GM21786 (cell line): ENCODE measurements around the gene GLTPD2.
A peak's percentile ranks its signal among the peaks of the same experiment; 100 is the strongest.

Source experiments
- ATAC-seq: cut with Tn5 transposase; IDR thresholded peaks from one replicate; pipeline ENCODE4 v1.9.1; 2021; ENCODE audit not compliant: unreplicated experiment

Gene GLTPD2

GRCh38 chr17:4771519-4772234, 17.1 kb upstream of the GLTPD2 start, which contains the start of gene TM4SF5:
TSS of gene TM4SF5 (plus strand) at chr17:4771886. CDS start at chr17:4771923, 37 bp downstream.
- ATAC-seq, result no peak

DNA sequence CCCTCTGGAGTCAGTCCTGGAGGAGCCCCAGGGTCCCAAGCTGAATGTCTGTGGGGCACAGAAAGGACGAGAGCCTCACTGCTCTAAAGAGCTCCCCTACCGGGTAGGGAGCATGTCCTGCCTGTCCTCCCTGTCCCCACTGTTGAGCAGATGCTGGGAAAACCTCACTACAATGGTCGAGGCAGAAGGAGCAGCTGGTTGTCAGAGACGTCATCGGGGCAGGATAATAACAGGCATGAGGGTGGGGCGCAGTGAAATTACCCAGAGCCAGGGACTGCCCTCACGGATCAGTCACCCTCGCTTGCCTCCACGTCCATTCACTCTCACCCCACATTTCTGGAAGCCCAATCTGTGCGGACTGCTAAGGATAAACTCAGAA, 16.5 kb upstream of the GLTPD2 start:
- no peak for ATAC-seq

- no peak for ATAC-seq
Observed at GRCh38 chr17:4777969-4778760, 10.6 kb upstream of the GLTPD2 start.

DNA sequence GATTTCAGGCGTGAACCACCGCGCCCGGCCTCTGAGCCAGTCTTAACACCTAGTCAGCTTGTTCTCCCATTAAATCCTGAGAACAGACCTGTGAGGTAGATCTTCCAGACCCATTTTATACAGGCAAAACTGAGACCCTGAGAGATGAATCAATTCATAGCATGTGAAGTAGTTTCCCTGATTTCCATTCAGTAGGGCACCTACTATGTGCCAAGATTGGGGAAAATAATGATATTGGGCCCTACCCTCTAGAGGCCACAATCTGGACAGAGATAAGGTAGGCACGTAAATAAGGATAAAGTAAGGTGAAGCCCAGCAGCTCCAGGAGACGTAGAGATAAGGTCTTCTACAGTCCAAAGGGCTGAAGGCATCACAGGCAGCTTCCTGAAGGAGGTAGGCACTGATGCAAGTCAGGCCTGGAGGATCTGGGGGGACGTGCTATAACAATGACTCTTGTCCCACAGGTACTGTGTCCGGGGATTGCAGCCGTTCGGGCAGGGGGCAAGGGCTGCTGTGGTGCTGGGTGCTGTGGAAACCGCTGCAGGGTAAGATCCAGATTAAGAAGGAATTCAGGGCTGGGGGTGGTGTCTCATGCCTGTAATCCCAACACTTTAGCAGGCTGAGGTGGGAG, 8.3 kb upstream of the GLTPD2 start:
- ATAC-seq, result no peak

GRCh38 chr17:4782652-4783051, 6.1 kb upstream of the GLTPD2 start:
- no peak for ATAC-seq

GRCh38 chr17:4785311-4786105, 3.3 kb upstream of the GLTPD2 start:
- ATAC-seq, result no peak

GRCh38 chr17:4786106-4786511, 2.7 kb upstream of the GLTPD2 start, which contains the start of gene VMO1:
TSS of gene VMO1 (minus strand) at chr17:4786364. CDS start at chr17:4786352, 12 bp downstream.
- no peak for ATAC-seq

DNA sequence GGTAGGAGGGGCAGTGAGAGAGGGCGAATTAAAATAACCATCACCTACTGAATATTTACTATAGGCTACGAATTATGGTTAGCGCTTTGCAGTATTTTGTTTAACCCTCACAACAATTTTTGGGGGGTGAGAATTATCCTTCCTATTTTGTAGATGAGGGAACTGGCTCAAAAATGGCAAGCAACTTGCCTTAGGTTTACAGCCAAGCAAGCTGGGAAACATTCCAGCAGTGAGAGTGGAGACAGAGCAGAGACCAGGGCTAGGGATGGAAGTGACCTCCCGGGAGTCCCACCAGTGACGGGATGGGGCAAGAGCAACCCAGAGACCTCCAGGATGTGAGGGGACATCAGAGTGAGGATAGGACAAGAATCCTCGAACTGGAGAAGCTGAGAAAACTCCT, 2.2 kb upstream of the GLTPD2 start:
- ATAC-seq, result no peak

DNA sequence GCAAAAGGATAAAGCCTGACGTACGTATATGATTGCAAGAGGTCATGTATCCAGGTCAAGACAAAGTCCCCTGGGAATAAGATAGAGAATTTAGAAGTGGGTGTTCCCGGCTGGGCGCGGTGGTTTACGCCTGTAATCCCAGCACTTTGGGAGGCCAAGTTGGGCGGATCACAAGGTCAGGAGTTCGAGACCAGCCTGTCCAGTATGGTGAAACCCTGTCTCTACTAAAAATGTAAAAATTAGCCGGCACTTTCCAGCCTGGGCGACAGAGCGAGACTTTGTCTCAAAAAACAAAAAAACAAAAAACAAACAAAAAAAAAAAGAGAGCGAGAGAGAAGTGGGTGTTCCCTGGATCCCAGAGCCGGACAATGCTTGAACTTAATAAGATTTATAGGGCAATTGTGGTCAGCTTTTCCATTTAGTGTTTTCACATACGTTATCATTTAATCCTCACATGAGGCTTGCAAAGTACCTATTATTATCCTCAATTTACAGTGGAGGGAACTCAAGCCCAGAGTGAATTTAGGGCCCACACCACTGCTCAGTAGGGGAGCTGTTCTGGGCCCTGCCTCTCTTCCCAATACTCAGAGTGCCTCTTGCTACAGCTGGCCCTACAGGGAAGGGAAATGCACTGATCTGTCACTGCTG, 481 bp upstream of the GLTPD2 start:
- ATAC-seq, result no peak

- ATAC-seq, result no peak
Observed at GRCh38 chr17:4789701-4789950, 862 bp downstream of the GLTPD2 start.

DNA sequence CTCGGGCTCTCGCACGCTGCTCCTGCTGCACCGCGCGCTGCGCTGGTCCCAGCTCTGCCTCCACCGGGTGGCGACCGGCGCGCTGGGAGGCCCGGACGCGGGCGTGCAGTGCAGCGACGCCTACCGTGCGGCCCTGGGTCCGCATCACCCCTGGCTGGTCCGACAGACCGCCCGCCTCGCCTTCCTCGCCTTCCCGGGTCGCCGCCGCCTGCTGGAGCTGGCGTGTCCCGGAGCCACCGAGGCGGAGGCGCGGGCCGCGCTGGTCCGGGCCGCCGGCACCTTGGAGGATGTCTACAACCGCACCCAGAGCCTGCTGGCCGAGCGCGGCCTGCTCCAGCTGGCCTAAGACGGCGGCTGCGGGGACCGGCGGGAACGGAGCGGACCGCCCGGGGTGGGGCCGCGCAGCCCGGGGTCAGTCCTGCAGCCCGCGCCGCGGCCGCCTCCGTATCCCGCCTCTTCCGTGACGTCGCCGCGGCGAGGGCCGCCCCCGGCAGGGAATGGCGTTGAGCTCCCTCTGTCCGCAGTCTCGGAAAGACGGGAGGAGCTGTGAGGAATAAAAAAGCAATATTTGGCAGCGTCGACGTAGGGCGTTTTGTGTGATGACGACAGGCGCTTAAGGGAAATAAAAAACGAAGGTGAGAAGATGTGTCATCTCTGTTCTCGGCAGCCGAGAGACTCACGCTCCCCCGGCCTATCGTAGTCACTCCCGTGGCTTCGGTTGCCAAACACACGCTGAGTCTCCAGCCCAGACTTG, 1.4 kb downstream of the GLTPD2 start:
- ATAC-seq, result peak; percentile 68

DNA sequence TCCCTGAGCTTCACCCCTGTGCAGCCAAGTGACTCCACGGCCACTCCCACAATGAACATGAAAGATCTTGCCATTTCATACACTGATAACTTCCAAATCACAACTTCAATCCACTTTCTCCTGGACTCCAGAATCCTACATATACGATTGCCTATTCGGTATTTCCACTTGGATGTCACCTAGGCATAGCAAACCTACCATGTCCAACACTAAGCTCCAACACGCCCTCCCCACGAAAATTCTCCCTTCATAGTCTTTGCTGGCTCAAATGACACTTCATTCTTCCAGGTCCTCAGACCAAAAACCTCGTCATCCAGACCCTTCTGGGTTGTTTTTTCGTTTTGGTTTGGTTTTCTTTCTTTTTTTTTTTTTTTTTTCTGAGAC, 1.9 kb downstream of the GLTPD2 start:
- no peak for ATAC-seq

DNA sequence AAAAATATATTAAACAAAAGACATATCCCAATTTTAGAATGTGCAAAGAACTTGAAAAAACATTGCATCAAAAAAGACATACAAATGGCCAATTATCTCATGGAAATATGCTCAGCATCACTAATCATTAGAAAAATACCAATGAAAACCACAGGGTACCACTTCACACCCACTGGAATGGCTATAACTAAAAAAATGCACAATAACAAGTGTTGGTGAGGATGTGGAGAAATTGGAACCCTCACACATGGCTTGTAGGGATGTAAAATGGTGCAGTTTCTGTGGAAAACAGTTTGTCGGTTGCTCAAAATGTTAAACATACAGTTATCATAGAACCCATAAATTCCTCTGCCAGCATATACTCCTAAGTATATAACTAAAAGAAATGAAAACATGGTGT, 6.4 kb downstream of the GLTPD2 start:
- ATAC-seq, result no peak

DNA sequence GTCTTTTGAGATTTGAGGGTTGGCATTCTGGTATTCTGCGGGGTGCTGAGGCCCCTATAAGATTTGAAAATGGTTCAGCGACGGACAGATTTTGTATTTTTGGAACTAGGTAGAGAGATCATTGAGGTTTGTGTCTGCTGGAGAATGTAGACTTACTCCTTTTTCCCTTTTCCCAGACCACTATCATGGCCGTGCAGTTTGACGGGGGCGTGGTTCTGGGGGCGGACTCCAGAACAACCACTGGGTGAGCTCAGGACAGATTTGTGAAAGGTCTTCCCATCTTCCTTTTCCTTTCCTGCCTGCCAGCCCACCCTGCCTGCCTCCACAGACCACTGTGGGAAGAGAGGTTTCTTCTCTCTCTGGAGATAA, 7.8 kb downstream of the GLTPD2 start:
- ATAC-seq, result no peak

DNA sequence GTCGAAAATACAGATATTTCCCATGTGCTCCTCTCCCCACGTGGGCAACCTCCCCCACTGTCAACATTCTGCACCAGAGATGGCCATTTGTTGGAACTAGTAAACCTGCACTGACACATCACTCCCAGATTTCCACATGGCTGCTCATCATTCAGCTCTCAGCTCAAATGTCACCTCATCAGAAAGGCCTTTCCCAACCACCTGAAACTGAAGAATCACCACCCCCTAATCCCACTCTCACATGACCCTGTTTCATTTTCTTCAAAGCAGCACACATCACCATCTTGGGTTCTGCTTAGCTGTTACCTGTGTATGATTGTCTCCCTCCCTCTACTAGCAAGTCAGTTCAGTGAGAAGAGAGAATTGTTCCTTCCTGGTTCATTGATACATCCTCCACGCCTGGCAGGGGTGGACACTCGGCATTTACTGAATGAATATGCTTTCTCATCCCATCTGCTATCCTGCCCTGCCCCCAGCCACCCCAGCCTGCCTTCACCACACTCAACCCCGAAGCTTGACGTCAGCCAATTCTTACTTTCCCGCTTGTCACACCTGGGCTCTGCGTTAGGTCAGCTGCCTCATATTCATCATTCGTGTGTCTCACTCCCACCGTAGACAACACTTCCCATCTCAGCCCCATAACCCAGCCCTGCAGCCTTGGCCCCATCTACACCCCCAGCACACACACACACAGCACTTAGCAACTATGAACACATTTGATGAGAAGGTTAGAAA, 11.9 kb downstream of the GLTPD2 start:
- no peak for ATAC-seq

DNA sequence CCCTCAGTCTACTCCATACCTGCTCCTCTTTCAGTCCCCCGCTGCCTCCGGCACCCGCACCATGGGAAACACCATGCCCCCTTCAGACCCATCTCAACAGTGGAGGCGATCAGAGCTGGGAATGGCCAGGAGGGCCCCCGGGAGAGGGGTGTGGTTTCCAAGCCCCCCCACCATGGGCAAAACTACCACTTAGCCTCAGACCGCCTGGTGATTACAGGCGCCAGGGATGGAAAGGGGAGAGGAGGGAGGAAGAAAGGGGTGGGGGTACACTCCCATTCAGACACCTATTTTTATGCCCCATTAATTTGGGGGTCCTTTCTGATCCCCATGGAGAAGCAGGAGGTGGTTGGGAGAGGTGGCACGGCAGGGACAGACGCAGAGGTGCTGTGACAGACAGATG, 13.5 kb downstream of the GLTPD2 start, which contains the start of gene C17orf114:
C17orf114 (minus strand) TSS at position 101 of the 400 bp plus-strand sequence.
- ATAC-seq, result no peak

- ATAC-seq, result no peak
Observed at GRCh38 chr17:4806456-4806776, 17.7 kb downstream of the GLTPD2 start.

DNA sequence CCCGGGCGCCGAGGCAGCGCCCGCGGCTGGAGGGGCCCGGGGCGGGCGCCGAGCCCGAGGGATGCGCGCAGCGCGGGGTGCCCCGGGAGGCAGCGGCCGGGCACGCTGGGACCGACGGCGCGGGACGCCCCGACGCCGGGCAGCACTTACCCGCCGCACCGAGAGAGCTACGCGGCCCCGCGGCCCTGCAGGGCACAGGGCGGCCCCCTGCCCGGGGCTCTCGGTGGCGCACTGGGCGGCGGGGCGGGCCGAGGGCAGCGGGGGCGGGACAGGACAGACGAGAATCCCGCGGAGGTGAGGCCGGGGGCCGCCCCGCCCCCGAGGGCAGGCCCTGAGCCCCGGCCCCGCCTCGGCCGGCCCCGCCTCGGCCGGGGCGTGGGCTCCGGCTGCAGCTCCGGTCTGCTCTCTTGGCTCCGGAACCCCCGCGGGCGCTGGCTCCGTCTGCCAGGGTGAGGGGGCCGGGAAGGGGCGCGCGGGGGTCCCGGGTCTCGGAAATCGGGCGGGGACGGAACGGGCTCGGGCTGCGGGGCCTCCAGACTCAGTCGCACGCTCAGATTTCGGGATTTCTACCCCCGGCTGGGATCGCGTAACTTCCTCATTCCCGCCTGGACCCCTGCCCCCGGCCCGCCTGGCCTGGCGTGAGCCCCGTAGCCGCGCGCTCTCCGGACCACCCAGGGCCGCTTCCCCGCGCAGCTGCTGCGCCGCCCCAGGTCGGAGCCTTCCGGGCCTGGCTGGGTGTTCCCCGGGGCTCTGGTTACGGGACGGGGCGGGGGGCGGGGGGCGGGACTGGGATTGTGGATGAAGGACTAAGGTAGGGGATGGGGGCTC, 18.2 kb downstream of the GLTPD2 start, which contains the start of gene PLD2:
PLD2 (plus strand) TSS at position 376 of the 828 bp plus-strand sequence. CDS start 621 bp downstream, outside the sequence.
- peak; percentile 92 for ATAC-seq
